HG02798 (cell line): ENCODE results near the gene TRIM62.

Experiments used
- ATAC-seq: cut with Tn5 transposase; IDR thresholded peaks from one replicate; pipeline ENCODE4 v1.9.1; 2021; ENCODE audit warnings: mild to moderate bottlenecking; ENCODE audit not compliant: unreplicated experiment, poor library complexity

Gene TRIM62

GRCh38 chr1:33180911-33181890 is 642 bp downstream of the TRIM62 start:
- peak; percentile 16 for ATAC-seq

DNA sequence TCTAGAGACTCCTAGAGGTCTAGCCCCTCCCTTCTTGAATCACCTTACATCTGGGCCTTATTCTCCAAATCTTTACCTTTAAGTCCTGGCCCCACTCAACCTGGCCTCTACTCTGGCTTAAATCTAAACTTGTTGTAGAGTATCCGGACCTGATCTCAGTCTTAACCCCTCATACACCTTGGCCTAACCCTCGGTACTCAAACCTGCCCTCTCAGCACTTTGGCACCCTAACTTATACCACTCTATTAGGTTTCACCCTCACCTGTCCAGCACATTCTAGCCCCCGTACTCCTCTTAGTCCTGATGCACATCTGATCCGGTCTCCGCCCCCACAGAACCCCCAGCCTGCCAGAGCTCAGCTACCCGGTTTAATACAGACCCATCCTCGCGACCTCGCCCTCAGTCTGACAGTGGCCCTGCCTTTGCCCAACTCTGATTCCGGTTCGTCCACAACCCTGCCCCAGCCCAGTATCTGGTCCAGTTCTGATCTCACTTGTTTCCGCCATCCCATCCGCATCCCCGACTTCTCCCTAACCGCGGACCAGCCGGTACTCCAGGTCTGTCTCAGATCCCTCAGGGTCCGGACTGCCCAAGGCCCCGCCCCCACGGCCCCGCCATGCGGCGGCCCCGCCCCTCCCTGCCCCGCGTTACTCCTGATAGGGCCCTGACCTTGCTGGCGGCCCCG is 1.5 kb downstream of the TRIM62 start:
- ATAC-seq, result peak; percentile 83

- ATAC-seq, result no peak
Observed at GRCh38 chr1:33178836-33179439, 2.9 kb downstream of the TRIM62 start.

- ATAC-seq, result no peak
Observed at GRCh38 chr1:33177996-33178540, 3.8 kb downstream of the TRIM62 start.

DNA sequence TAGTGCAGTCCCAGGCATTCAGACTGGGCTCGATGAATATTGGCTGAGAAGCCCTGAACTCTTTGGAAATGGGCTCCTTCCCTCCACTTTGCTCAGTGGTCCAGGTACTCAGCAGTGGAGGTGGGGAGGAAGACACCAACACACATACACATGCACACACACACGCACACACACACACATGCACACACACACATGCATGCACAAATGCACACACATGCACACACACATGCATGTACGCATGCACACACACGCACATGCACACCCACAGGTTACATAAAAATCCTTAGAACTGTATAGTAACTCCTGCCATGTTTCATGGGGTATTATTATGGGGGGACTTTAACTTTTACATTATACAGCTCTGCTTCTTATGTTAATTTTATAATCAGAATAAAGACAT is 5.0 kb downstream of the TRIM62 start:
- ATAC-seq, result no peak

DNA sequence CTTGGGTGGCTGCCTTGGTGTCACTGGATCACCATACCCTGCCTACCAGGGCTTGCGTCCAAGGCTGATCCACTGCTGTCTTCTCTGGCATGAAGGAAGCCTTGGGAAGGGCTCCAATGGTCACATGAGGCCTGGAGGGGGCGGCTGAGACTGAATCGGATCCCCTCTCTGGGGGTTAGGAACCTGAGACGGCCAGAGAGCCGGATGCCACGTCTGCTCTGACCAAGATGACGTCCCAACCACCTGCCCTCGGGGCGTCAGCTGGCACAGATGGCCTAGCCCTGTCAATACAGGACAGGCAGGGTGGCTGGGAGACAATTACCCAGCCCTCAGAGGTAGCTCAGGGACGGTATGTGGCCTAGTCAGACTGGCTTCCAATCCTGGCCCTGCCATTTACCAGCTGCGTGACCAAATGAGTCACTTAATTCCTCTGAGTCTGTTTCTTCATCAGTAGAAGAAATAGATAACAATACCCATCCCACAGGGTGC is 5.4 kb downstream of the TRIM62 start:
- no peak for ATAC-seq

DNA sequence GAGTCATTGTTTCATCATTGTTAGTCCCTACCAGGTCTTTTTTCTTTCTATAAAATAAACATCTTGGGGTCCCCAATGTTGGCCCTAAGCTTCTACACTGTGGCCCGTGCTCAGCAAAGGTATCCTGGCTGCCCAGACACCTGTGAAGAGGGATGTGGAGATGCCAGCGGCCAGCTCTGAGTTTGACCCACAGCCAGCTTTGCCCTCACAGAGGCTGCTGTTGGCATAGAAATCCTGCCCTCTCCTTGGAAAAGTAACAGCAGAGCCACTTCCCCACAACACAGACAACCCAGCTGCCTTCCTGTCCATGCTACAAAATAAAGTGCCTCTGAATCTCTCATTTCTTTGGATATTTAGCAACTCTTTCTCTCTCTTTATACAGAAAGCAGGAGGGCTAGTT is 6.0 kb downstream of the TRIM62 start:
- no peak for ATAC-seq

GRCh38 chr1:33173091-33173490 is 8.8 kb downstream of the TRIM62 start:
- no peak for ATAC-seq

GRCh38 chr1:33171977-33172813 is 9.6 kb downstream of the TRIM62 start:
- ATAC-seq, result no peak

DNA sequence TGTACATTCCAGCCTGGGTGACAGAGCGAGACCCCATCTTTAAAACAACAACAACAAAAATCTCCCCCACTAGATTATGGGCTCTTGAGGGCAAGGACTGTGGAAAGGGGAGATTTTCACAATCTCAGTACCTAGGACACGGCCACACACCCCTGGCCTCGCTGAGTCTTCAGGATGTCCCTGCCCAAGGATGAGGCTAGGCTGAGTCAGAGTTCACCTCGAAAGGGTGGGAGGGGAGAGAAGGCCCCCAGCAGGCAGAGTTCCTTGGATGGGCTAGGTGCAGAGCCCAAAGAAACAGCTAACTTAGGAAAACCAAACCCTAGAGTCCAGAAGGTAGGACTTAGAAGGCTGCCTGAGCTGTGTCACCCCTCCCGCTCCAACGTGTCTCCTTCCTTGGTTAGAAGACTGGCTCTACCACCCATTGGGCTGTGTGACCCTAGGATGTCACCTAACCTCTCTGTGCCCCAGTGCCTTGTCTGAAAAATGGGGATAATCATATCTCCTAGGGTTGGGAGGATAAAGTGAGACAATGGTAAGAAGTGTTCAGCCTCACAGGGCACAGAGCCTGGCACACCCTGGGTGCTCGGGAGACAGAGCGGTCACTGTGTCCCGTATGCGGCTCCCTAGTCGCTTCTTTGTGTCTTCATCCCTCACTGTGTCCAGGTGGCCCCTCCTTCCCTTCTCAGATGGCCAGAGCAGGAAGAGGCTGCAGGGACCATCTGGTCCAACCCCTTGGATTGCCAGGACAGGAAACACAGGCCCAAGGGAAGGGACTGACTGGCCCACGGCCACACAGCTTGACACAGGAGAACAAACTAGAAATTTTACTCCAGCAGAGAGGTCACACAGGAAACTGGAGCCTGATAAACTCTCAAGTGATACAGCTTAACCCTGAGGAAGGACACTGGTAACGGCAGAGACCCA is 11.2 kb downstream of the TRIM62 start:
- no peak for ATAC-seq

GRCh38 chr1:33169290-33170055 is 12.4 kb downstream of the TRIM62 start:
- ATAC-seq, result no peak

GRCh38 chr1:33168556-33169289 is 13.1 kb downstream of the TRIM62 start:
- ATAC-seq, result no peak

DNA sequence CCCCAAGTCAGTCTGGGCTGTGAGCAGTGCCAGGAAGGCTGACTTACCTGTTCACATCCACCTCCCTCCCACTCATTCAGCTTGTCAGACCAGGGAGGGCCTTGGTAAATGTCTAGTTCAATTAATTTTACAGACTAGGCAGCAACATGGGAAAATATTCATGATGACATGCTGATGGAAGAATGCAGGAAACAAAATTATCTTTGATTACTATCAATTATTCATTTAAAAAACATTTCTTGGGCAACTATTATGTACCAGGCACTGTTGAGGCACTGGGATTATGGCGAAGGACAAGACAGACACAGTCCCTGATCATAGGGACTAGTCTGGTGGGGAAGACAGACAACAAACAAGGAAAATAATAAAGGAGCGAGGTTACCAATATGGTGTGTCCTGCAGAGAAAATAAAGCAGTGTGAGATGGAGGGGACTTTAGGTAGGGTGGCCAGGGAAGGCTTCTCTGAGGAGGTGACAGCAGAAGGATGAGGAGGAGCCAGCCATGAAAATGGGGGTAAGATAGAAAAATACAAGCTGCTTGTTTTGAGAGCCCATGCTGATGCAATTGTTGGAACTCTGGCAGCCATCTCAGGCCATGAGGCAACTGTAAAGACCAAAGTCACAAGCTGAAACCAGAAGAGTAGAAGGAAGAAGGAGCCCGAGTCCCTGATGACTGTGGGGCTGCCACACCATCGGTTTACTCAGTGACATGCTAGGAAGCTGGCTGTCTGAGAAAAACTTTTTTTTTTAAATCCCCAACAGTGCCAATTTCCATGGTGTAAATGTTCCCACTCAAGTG is 14.0 kb downstream of the TRIM62 start:
- ATAC-seq, result no peak

- ATAC-seq, result no peak
Observed at GRCh38 chr1:33165809-33166208, 16.0 kb downstream of the TRIM62 start.

DNA sequence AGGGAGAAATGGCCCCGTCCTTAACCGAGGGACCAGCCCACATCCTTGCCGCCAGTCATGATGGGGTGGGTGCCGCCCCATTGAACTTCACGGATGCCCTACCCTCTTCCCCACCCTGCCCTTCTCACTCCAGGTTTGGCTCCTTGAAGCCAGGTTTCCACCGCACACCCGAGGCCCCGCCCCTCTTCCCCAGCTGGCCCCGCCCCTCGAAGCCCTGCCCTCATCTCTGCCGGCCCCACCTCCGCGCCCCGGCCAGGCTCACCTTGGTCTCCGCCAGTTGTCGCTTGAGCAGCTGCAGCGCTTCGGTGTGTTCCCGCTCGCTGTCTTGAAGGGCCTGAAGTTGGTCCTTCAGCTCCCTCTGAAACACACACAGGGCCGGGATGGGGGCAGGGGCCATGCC is 16.6 kb downstream of the TRIM62 start:
- no peak for ATAC-seq

DNA sequence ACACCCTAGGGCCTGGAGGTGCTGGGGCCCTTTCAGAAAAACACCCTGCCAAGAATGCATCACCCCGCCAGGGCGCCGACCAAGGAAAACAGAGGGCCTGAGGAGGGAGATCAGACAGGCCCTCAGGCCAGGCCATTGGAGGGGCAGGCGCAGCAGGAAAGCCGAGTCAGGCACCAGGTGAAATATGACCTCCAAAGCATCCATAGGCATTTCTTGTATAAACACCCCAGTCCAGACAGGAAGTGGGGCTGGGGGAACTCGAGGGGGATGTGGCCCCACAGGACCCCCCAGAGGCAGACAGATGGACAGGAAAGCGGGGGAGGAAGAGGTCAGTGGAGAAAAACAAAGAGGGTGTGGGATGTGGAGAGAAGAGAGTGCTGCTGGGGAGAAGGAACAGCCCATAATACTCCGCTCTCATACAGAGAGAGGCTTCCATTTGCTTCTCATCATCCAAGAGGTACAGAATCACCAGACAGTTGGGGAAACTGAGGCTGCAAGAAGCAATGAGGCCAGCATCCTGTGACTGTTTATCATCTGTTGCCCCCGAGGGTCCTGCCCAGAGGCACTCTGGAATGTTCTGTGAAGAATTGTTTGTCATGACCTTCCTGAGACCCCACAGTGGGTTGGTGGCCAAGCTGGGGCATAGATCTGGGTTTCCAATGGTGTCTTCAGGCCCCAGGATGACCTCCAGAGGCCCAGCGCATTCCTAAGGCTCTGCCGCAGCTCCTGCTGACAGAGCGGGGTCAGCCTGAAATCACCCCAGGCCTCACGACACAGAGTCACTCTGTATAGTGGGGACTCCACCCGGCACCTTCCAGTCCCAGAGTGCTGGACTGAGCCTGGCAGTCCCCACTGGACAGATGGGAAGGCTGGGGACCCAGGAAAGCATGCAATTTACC is 18.0 kb downstream of the TRIM62 start:
- ATAC-seq, result no peak
